Measurements from ENCODE around the gene CNNM4. TPM values are rescaled to one million over a fixed set of nuclear protein-coding genes. Genes with fewer than 3 reads are reported as not detected.

CNNM4 gene
- total RNA-seq, 1 donor, result 5.6 TPM

GRCh38 chr2:96798733-96799622 is 38.3 kb downstream of the CNNM4 start:
- no peak overlapping the region for H3K4me3 ChIP-seq (ENCODE audit: low read depth, low read length)
- TF ChIP-seq, protein P1, sequence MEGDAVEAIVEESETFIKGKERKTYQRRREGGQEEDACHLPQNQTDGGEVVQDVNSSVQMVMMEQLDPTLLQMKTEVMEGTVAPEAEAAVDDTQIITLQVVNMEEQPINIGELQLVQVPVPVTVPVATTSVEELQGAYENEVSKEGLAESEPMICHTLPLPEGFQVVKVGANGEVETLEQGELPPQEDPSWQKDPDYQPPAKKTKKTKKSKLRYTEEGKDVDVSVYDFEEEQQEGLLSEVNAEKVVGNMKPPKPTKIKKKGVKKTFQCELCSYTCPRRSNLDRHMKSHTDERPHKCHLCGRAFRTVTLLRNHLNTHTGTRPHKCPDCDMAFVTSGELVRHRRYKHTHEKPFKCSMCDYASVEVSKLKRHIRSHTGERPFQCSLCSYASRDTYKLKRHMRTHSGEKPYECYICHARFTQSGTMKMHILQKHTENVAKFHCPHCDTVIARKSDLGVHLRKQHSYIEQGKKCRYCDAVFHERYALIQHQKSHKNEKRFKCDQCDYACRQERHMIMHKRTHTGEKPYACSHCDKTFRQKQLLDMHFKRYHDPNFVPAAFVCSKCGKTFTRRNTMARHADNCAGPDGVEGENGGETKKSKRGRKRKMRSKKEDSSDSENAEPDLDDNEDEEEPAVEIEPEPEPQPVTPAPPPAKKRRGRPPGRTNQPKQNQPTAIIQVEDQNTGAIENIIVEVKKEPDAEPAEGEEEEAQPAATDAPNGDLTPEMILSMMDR (IDR thresholded peaks at IDR 0.05; ENCODE audit: insufficient read depth, low read depth, low read length), result no peak
- no peak for DNase-seq (ENCODE audit: low read depth)

- DNase-seq (ENCODE audit: low read depth), result no peak
- TF ChIP-seq, protein P1 (IDR thresholded peaks at IDR 0.05; ENCODE audit: insufficient read depth, low read depth, low read length), result no peak
- H3K4me3 ChIP-seq (ENCODE audit: low read depth, low read length), result no peak overlapping the region
These were observed 38.9 kb downstream of the CNNM4 start for GRCh38 chr2:96799623-96799935.

- TF ChIP-seq, protein P1 (IDR thresholded peaks at IDR 0.05; ENCODE audit: insufficient read depth, low read depth, low read length), result no peak
- no peak for DNase-seq (ENCODE audit: low read depth)
- no peak overlapping the region for H3K4me3 ChIP-seq (ENCODE audit: low read depth, low read length)
These were observed 39.6 kb downstream of the CNNM4 start for GRCh38 chr2:96800061-96801004.

GRCh38 chr2:96801005-96801785 is 40.5 kb downstream of the CNNM4 start:
- H3K4me3 ChIP-seq (ENCODE audit: low read depth, low read length), result no peak overlapping the region
- TF ChIP-seq, protein P1 (IDR thresholded peaks at IDR 0.05; ENCODE audit: insufficient read depth, low read depth, low read length), result peak; percentile 78
- DNase-seq (ENCODE audit: low read depth), result peak; percentile 55

DNA sequence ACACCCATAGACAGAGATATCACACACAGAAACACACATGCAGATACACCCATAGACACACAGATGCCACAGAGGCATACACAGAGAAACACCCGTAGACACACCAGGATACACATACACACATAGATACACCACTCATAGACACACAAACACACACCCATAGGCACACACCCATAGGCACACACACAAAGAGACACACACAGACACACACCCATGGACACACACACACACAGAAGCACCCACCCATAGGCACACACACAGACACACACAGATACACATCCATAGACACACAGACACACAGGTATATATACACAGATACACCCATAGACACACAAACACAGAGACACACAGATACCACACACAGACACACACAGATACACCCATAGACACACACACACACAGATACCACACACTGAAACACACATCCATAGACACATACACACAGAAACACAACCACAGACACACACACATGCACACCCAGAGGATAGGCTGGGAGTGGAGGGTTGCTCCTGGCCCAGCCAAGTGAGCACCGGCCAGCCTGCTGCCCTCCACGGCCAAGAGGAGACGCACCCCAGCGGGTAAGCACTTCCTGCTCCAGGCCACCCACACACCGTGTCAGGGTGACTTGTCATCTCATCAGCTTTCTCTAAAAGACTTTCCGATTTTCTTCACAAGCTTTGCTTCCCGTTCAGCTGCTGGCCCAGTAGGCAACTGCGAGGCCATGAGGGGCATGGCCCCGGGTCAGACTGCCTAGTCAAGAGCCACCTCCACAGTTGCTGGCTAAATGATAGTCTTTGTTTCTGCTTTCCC is 41.3 kb downstream of the CNNM4 start:
- TF ChIP-seq, protein P1 (IDR thresholded peaks at IDR 0.05; ENCODE audit: insufficient read depth, low read depth, low read length), result no peak
- H3K4me3 ChIP-seq (ENCODE audit: low read depth, low read length), result no peak overlapping the region
- no peak for DNase-seq (ENCODE audit: low read depth)

All from fibroblast of villous mesenchyme (primary cell).